Measurements from ENCODE around the gene FIGN. TPM values are rescaled to one million over a fixed set of nuclear protein-coding genes. Genes with fewer than 3 reads are reported as not detected.

FIGN gene
- total RNA-seq, 1 experiment from 2014 or later: 14.6 TPM

DNA sequence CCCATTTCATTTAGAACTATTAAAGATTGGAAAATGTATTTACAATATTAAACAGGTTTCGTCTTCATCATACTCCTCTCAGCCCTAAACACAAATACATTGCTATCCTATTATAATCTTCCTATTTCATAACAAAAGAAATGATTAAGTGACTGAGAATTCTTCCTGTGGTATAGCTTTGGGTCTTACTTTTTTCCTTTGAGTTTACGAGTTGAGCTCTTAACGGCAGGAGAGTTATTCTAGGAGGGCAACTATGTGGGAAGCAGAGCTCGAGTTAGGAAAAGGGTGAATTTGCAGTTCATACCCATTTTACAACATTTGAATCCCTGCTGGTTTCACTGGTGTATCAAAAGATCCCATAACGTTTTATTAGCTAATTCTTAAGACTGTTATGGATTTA is 105.0 kb downstream of the FIGN start:
- Mint-ChIP-seq H3K36me3 (ENCODE audit: insufficient read depth in 1 of 3, low read depth in 3 of 3) (no peaks in the 10 kb centered on the region), H3K4me1 (peaks cover 6 to 10% of the 10 kb centered on the region in 2 experiments), H3K27ac (no peak overlapping the region), H3K27me3 (ENCODE audit: low read depth) (no peaks in the 10 kb centered on the region), H3K9me3 (no peaks in the 10 kb centered on the region), H3K4me3 (no peak overlapping the region)
- Histone ChIP-seq H3K18ac (ENCODE audit: insufficient read length, low read depth, low read length) (no peak overlapping the region), H2AK5ac (ENCODE audit: insufficient read length, low read length) (no peak overlapping the region), H3T11ph (ENCODE audit: low read length) (no peak overlapping the region), H3K79me1 (ENCODE audit: insufficient read depth, low read depth, low read length, poor library complexity, severe bottlenecking) (no peaks in the 10 kb centered on the region), H2BK12ac (ENCODE audit: insufficient read length, low read depth, low read length) (no peak overlapping the region), H3K4ac (ENCODE audit: low read depth, low read length) (no peak overlapping the region), H3K23me2 (ENCODE audit: insufficient read length, low read depth, low read length, poor library complexity, severe bottlenecking) (no peaks in the 10 kb centered on the region), H3K23ac (ENCODE audit: insufficient read length, low read depth, low read length) (no peak overlapping the region), H4K8ac (replicated peaks; ENCODE audit: insufficient read length, low read depth, low read length) (no peak overlapping the region), H3K4me1 (ENCODE audit: insufficient read depth, low read length) (no peaks in the 10 kb centered on the region; the same call in 1 of the 2 replicates), H4K5ac (ENCODE audit: insufficient read length, low read depth, low read length) (no peak overlapping the region), H2BK15ac (ENCODE audit: low read depth, low read length) (no peak overlapping the region), H2AFZ (ENCODE audit: low read length) (no peak overlapping the region), H3K56ac (ENCODE audit: insufficient read length, low read depth, low read length) (no peak overlapping the region), H3K9me3 (ENCODE audit: control insufficient read depth, low read depth, low read length) (no peaks in the 10 kb centered on the region), H3K79me2 (ENCODE audit: insufficient read depth, low read length) (no peaks in the 10 kb centered on the region), H2BK5ac (ENCODE audit: insufficient read length, low read length) (no peak overlapping the region), H3K4me2 (ENCODE audit: insufficient read depth, insufficient read length, low read length) (no peak overlapping the region), H4K91ac (ENCODE audit: insufficient read length, low read depth, low read length) (no peak overlapping the region), H2BK120ac (ENCODE audit: low read depth, low read length, poor library complexity, severe bottlenecking) (no peak overlapping the region), H3K14ac (ENCODE audit: insufficient read depth, low read length) (no peak overlapping the region), H2BK20ac (ENCODE audit: low read depth, low read length, poor library complexity, severe bottlenecking) (no peak overlapping the region), H3K9ac (ENCODE audit: extremely low read depth, insufficient read length, low read length) (no peak overlapping the region), H3K27ac (ENCODE audit: insufficient read length, low read depth, low read length) (no peak overlapping the region), H4K20me1 (ENCODE audit: control insufficient read depth, insufficient read depth, insufficient read length) (no peaks in the 10 kb centered on the region), H3K27me3 (ENCODE audit: insufficient read depth, low read length) (no peaks in the 10 kb centered on the region)
- no peak for DNase-seq
- no CpG with 5 or more reads among the region's 5 CpGs for WGBS (ENCODE audit: extremely low coverage, insufficient read length, low lambda C conversion rate)
- TF ChIP-seq, protein P1, sequence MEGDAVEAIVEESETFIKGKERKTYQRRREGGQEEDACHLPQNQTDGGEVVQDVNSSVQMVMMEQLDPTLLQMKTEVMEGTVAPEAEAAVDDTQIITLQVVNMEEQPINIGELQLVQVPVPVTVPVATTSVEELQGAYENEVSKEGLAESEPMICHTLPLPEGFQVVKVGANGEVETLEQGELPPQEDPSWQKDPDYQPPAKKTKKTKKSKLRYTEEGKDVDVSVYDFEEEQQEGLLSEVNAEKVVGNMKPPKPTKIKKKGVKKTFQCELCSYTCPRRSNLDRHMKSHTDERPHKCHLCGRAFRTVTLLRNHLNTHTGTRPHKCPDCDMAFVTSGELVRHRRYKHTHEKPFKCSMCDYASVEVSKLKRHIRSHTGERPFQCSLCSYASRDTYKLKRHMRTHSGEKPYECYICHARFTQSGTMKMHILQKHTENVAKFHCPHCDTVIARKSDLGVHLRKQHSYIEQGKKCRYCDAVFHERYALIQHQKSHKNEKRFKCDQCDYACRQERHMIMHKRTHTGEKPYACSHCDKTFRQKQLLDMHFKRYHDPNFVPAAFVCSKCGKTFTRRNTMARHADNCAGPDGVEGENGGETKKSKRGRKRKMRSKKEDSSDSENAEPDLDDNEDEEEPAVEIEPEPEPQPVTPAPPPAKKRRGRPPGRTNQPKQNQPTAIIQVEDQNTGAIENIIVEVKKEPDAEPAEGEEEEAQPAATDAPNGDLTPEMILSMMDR (conservative IDR thresholded peaks at IDR 0.05): no peak

Data from H9 (cell line).